HCT116 (cell line): ENCODE results near the gene LFNG. TPM values are rescaled to one million over a fixed set of nuclear protein-coding genes. Genes with fewer than 3 reads are reported as not detected.

ENCODE experiments used
- ATAC-seq: fragments of 200-7000 bp; cut with Tn5 transposase; 2 replicates; pipeline ENCODE4 v1.9.1; 2020; ENCODE audit warnings: mild to moderate bottlenecking, moderate library complexity
- BruUV-seq: library from RNA; stranded (reverse); fragments of 400-500 nt; replicated peaks from 2 replicates; lab custom pipeline; 2021; lab: Mats Ljungman, UMichigan
- CTCF ChIA-PET: fragments of 300-600 bp; sonication (Branson Sonifier 250); formaldehyde crosslinking; loops from one replicate; lab custom pipeline; 2021; ENCODE audit warnings: antibody characterized with exemption; lab: Charles Lee
- POLR2A ChIA-PET: fragments of 300-600, 350-600 bp; sonication (Branson Sonifier 250); formaldehyde crosslinking; loops from one replicate; lab custom pipeline; 2021; ENCODE audit warnings: antibody characterized with exemption; lab: Charles Lee
- RAD21 ChIA-PET, 2 experiments: fragments of 300-600 bp; sonication (Branson Sonifier 250); formaldehyde crosslinking; loops; one replicate each; lab custom pipeline; 2023; ENCODE audit warnings: low total read pairs in 2 of 2; ENCODE audit not compliant: uncharacterized antibody in 2 of 2, unreplicated experiment in 2 of 2, low non-redundant PET in 1 of 2; lab: Charles Lee
- DNase-seq: peaks from one replicate; pipeline ENCODE4 v3.0.0-alpha.2; 2010; ENCODE audit warnings: low read depth, low spot score
- H2AFZ ChIP-seq: fragments of 200-600 bp; shearing (Covaris generic), sonication (generic); 2 replicates; pipeline ENCODE4 v1.6.1; 2017; ENCODE audit warnings: low read depth, mixed run types, mixed read lengths, antibody characterized with exemption, low read length; ENCODE audit not compliant: poor library complexity, severe bottlenecking
- H3K27ac ChIP-seq: 2 replicates; pipeline ENCODE4 v1.5.1; 2012; ENCODE audit warnings: low read depth, low read length
- H3K27me3 ChIP-seq: fragments of 200-600 bp; sonication (generic); 2 replicates; pipeline ENCODE4 v1.6.1; 2016; ENCODE audit warnings: mixed run types, low read length, mixed read lengths; ENCODE audit not compliant: insufficient read depth
- H3K36me3 ChIP-seq, 2 experiments: fragments of 200-500 bp in 1 of 2; fragments of 200-600 bp in 1 of 2; sonication (Bioruptor generic) in 1 of 2; sonication (generic) in 1 of 2; 2 replicates each; pipeline versions ENCODE4 v1.5.1 to v1.6.1; 2014 to 2016; ENCODE audit warnings: low read length in 2 of 2, inconsistent platforms in 1 of 2, mixed read lengths in 1 of 2, mixed run types in 1 of 2; ENCODE audit not compliant: insufficient read depth in 2 of 2, control insufficient read depth in 1 of 2
- H3K4me1 ChIP-seq, 2 experiments: fragments of 200-600 bp in 1 of 2; sonication (generic) in 1 of 2; 2 replicates each; pipeline versions ENCODE4 v1.5.1 to v1.6.1; 2012 to 2017; ENCODE audit warnings: low read length in 2 of 2, inconsistent platforms in 1 of 2, mild to moderate bottlenecking in 1 of 2, mixed read lengths in 1 of 2, mixed run types in 1 of 2, moderate library complexity in 1 of 2; ENCODE audit not compliant: insufficient read depth in 2 of 2, control insufficient read depth in 1 of 2
- H3K4me2 ChIP-seq: fragments of 200-600 bp; sonication (generic); 2 replicates; pipeline ENCODE4 v1.6.1; 2017; ENCODE audit warnings: mixed run types, low read length, mixed read lengths
- H3K4me3 ChIP-seq, 2 experiments: fragments of 200-600 bp in 1 of 2; sonication (generic) in 1 of 2; replicated peaks in 1 of 2; 2 replicates each; pipeline ENCODE4 v1.5.1; 2011 to 2016; ENCODE audit warnings: low read length in 2 of 2, control low read depth in 1 of 2, low read depth in 1 of 2, mild to moderate bottlenecking in 1 of 2, mixed read lengths in 1 of 2, mixed run types in 1 of 2
- H3K79me2 ChIP-seq: fragments of 200-600 bp; sonication (generic); 2 replicates; pipeline ENCODE4 v1.6.1; 2017; ENCODE audit warnings: mild to moderate bottlenecking, mixed run types, low read length, moderate library complexity, mixed read lengths; ENCODE audit not compliant: insufficient read depth
- H3K9ac ChIP-seq: fragments of 200-600 bp; sonication (generic); 2 replicates; pipeline ENCODE4 v1.6.1; 2016; ENCODE audit warnings: low read length, mixed read lengths
- H3K9me2 ChIP-seq: fragments of 200-600 bp; sonication (generic), shearing (Covaris generic); 2 replicates; pipeline ENCODE4 v1.6.1; 2017; ENCODE audit warnings: mixed run types, mild to moderate bottlenecking, moderate library complexity; ENCODE audit not compliant: insufficient read depth
- H3K9me3 ChIP-seq, 2 experiments: fragments of 200-500 bp in 1 of 2; fragments of 200-600 bp in 1 of 2; sonication (Bioruptor generic) in 1 of 2; sonication (generic) in 1 of 2; 2 replicates each; pipeline ENCODE4 v1.6.1; 2014 to 2017; ENCODE audit warnings: low read length in 2 of 2, mixed read lengths in 2 of 2, inconsistent platforms in 1 of 2, low read depth in 1 of 2, mild to moderate bottlenecking in 1 of 2, mixed run types in 1 of 2, moderate library complexity in 1 of 2; ENCODE audit not compliant: control insufficient read depth in 1 of 2, insufficient read depth in 1 of 2
- H4K20me1 ChIP-seq: fragments of 200-600 bp; sonication (generic), shearing (Covaris generic); 2 replicates; pipeline ENCODE4 v1.6.1; 2017; ENCODE audit warnings: mixed run types, mild to moderate bottlenecking, moderate library complexity; ENCODE audit not compliant: insufficient read depth
- EGR1 ChIP-seq: IDR thresholded peaks from 2 replicates; pipeline ENCODE4 v1.6.1; 2012; ENCODE audit warnings: low read depth
- EZH2 ChIP-seq: fragments of 200-600 bp; sonication (generic); IDR thresholded peaks from 2 replicates; pipeline ENCODE4 v1.6.1; 2017; ENCODE audit warnings: antibody characterized with exemption, mixed run types
- JUND ChIP-seq: IDR thresholded peaks from 2 replicates; pipeline ENCODE4 v1.6.1; 2012
- POLR2AphosphoS5 ChIP-seq: IDR thresholded peaks from 2 replicates; pipeline ENCODE4 v1.6.1; 2011; ENCODE audit warnings: mild to moderate bottlenecking, low read depth, low read length, moderate library complexity
- REST ChIP-seq: IDR thresholded peaks from 2 replicates; pipeline ENCODE4 v1.6.1; 2012; ENCODE audit warnings: low read depth
- intact Hi-C: fragments of 100-400 bp; cut with micrococcal nuclease; formaldehyde crosslinking; loops from 2 replicates; pipeline ENCODE4 v1.10.0; 2022
- total RNA-seq: library from RNA; stranded (reverse); gene quantifications from one replicate; pipeline ENCODE4 v1.2.1, GENCODE V29; 2021; ENCODE audit not compliant: unreplicated experiment

LFNG gene
- total RNA-seq, 1 experiment from 2014 or later: 14.3 TPM

DNA sequence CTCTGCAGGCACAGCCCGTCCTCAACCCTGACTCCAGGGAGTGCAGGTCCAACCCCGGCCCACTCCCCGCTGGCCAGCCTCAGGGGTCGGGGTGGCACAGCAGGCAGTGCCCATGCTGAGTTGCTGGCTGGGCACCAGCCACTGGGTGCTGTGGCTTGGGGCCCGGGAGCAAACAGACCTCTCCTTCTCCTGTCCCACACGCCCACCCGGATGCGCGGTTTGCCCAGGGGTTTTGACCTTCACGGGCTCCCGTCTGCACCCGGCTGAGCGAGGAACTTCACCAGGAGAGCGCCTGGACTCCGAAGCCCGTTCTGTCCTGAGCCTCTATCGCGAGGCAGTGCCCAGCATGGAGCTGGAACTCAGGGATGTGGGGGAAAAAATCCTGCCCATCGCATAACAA, 40.8 kb upstream of the LFNG start:
- no peaks in the 10 kb centered on the region for H3K27me3 ChIP-seq
- intact Hi-C loops: no loop called here
- ChIA-PET POLR2A (interaction anchor here (1.9 kb wide), 1 partner anchor 10 kb away, joined by 4 read pairs; no protein-coding TSS in a partner anchor), CTCF (interaction anchor here (2.5 kb wide), 1 partner anchor 10 kb away, joined by 10 read pairs; no protein-coding TSS in a partner anchor), RAD21 (no interaction called here)
- H3K36me3 ChIP-seq: no peaks in the 10 kb centered on the region
- BruUV-seq: no TSS peak
- no peak overlapping the region for H2AFZ ChIP-seq
- TF ChIP-seq EGR1: no peak
- peaks cover 7 to 11% of the 10 kb centered on the region in 2 experiments; a peak in 2 of 4 replicates for H3K4me1 ChIP-seq
- ATAC-seq: no peak
- H3K9ac ChIP-seq: no peak overlapping the region
- H3K4me2 ChIP-seq: no peak overlapping the region
- no peaks in the 10 kb centered on the region for H4K20me1 ChIP-seq
- no peak overlapping the region for H3K27ac ChIP-seq
- H3K9me3 ChIP-seq: peaks cover 3 to 12% of the 10 kb centered on the region in 2 experiments; a peak in 2 of 4 replicates
- H3K4me3 ChIP-seq: no peak overlapping the region
- H3K79me2 ChIP-seq: no peaks in the 10 kb centered on the region
- no peaks in the 10 kb centered on the region for H3K9me2 ChIP-seq
- no peak for DNase-seq

DNA sequence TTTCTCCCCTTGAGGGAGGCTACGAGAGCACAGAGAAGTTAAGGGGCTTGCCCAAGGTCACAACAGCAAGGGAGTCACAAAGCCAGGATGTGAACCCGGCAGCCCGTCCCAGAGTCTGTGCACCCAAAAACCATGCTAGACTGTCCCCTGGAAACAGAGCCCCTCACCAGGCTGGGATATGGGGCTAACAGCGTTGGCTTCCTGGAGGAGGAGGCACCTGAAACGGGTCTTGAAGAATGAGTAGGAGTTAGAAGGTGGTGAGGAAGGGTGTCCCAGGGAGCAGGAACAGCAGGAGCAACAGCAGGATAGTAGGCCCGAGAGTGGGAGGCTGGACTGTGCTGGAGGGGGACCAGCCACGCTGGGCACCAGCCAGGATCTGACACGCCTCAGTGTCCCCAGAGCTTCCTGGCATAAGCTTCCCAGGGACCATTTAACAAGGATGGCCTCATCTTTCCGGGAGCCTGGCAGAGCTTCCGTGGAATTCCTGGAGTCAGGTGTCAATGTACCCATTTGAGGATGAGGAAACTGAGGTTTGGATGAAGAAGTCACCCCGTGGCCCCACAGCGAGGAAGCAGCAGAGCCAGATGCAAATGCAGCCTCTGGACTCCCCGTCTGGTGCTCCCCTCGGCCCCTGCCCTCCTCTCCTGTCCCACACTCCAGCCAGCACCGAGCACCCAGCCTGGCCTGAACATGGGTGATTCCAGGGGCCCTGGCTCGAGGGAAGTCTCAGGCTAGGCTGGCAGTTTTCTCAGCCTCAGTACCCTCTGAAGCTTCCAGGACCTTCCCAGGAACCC, 40.1 kb upstream of the LFNG start:
- no peak overlapping the region for H3K9ac ChIP-seq
- TF ChIP-seq EZH2 (no peak), REST (no peak), JUND (no peak), POLR2AphosphoS5 (no peak)
- no TSS peak for BruUV-seq
- H3K4me1 ChIP-seq: peaks cover 7 to 11% of the 10 kb centered on the region in 2 experiments; a peak in 2 of 4 replicates
- DNase-seq: no peak
- CTCF ChIA-PET: interaction anchor here (2.5 kb wide), 1 partner anchor 11 kb away, joined by 10 read pairs; no protein-coding TSS in a partner anchor
- H3K4me3 ChIP-seq: no peak overlapping the region
- no peaks in the 10 kb centered on the region for H3K9me2 ChIP-seq
- H3K9me3 ChIP-seq: peaks cover 3 to 12% of the 10 kb centered on the region in 2 experiments; a peak in 2 of 4 replicates
- no peaks in the 10 kb centered on the region for H3K79me2 ChIP-seq
- POLR2A ChIA-PET: interaction anchor here (1.9 kb wide), 1 partner anchor 11 kb away, joined by 4 read pairs; no protein-coding TSS in a partner anchor
- H3K4me2 ChIP-seq: no peak overlapping the region
- H3K27me3 ChIP-seq: no peaks in the 10 kb centered on the region
- no peaks in the 10 kb centered on the region for H4K20me1 ChIP-seq
- intact Hi-C loops: no loop called here
- H3K27ac ChIP-seq: no peak overlapping the region
- H2AFZ ChIP-seq: no peak overlapping the region
- H3K36me3 ChIP-seq: no peaks in the 10 kb centered on the region
- no peak for ATAC-seq
- RAD21 ChIA-PET: no interaction called here
